Hepatocyte (in vitro differentiated cells): ENCODE measurements around the gene GCLC. TPM values are rescaled to one million over a fixed set of nuclear protein-coding genes. Genes with fewer than 3 reads are reported as not detected.

Experiments used
- DNase-seq: peaks from one replicate; pipeline ENCODE4 v3.0.0-alpha.2; 2016; ENCODE audit warnings: low spot score
- H2AFZ ChIP-seq: fragments of 200-600 bp; sonication (generic); 2 replicates; pipeline ENCODE4 v1.6.0; 2016; ENCODE audit warnings: antibody characterized with exemption, mild to moderate bottlenecking
- H3K27ac ChIP-seq: fragments of 200-600 bp; sonication (generic); 2 replicates; pipeline ENCODE4 v1.5.1; 2016; ENCODE audit warnings: mild to moderate bottlenecking
- H3K27me3 ChIP-seq: fragments of 200-600 bp; sonication (generic); 2 replicates; pipeline ENCODE4 v1.6.1; 2016
- H3K36me3 ChIP-seq: fragments of 200-600 bp; sonication (generic); replicated peaks from 2 replicates; pipeline ENCODE4 v1.5.1; 2016; ENCODE audit warnings: low read depth; ENCODE audit not compliant: insufficient read depth
- H3K4me1 ChIP-seq: fragments of 200-600 bp; sonication (generic); 2 replicates; pipeline ENCODE4 v1.5.1; 2016; ENCODE audit warnings: mild to moderate bottlenecking, moderate library complexity; ENCODE audit not compliant: insufficient read depth
- H3K4me2 ChIP-seq: fragments of 200-600 bp; sonication (generic); 2 replicates; pipeline ENCODE4 v1.6.0; 2016
- H3K4me3 ChIP-seq: fragments of 200-600 bp; sonication (generic); 2 replicates; pipeline ENCODE4 v1.5.1; 2016; ENCODE audit warnings: mild to moderate bottlenecking
- H3K79me2 ChIP-seq: fragments of 200-600 bp; sonication (generic); 2 replicates; pipeline ENCODE4 v1.6.0; 2017; ENCODE audit warnings: mild to moderate bottlenecking
- H3K9me2 ChIP-seq: fragments of 200-600 bp; sonication (generic); replicated peaks from 2 replicates; pipeline ENCODE4 v1.6.0; 2017; ENCODE audit warnings: mild to moderate bottlenecking; ENCODE audit not compliant: insufficient read depth
- H3K9me3 ChIP-seq: fragments of 200-600 bp; sonication (generic); 2 replicates; pipeline ENCODE4 v1.5.1; 2016; ENCODE audit warnings: low read depth, mild to moderate bottlenecking
- H4K20me1 ChIP-seq: fragments of 200-600 bp; sonication (generic); 2 replicates; pipeline ENCODE4 v1.6.0; 2016; ENCODE audit warnings: mild to moderate bottlenecking; ENCODE audit not compliant: insufficient read depth, poor library complexity, severe bottlenecking
- CTCF ChIP-seq: fragments of 200-600 bp; sonication (generic); IDR thresholded peaks from 2 replicates; pipeline ENCODE4 v1.5.1; 2016; ENCODE audit warnings: antibody characterized with exemption, mild to moderate bottlenecking; ENCODE audit not compliant: poor library complexity
- EZH2 ChIP-seq: fragments of 200-600 bp; sonication (generic); IDR thresholded peaks from 2 replicates; pipeline ENCODE4 v1.6.1; 2016; ENCODE audit warnings: antibody characterized with exemption, mild to moderate bottlenecking, borderline replicate concordance
- EZH2phosphoT487 ChIP-seq: fragments of 200-600 bp; sonication (generic); IDR thresholded peaks from one replicate; pipeline ENCODE4 v1.6.1; 2018; ENCODE audit warnings: antibody characterized with exemption, mild to moderate bottlenecking, low read depth, moderate library complexity; ENCODE audit not compliant: unreplicated experiment, severe bottlenecking
- WGBS: methylation state at CpG from one replicate; pipeline ENCODE4 v1.1.6; 2016; ENCODE audit warnings: low lambda C conversion rate; ENCODE audit errors: missing lambda C conversion rate; 5-methylcytosine and 5-hydroxymethylcytosine counted together
- polyA plus RNA-seq: library from polyadenylated mRNA; unstranded; fragments of >200 nt; fragmentation: Nextera tagmentation; extraction: Ambion mirVana; gene quantifications from 2 replicates; pipeline ENCODE4 v1.2.1, GENCODE V29; 2016
- total RNA-seq: library from RNA; depleted of rRNA; stranded (reverse); fragments of >200 nt; gene quantifications from 2 replicates; pipeline ENCODE4 v1.2.3, GENCODE V29; 2014

GCLC gene
- total and polyA plus RNA-seq, 2 experiments from 2014 or later, result 21.9 to 52.6 TPM

GRCh38 chr6:53479871-53480270 lies 65.0 kb downstream of the GCLC start:
- Histone ChIP-seq H2AFZ (no peak overlapping the region), H3K9me2 (no peaks in the 10 kb centered on the region), H3K36me3 (no peaks in the 10 kb centered on the region), H4K20me1 (no peaks in the 10 kb centered on the region), H3K4me2 (no peak overlapping the region), H3K27ac (no peak overlapping the region), H3K4me1 (peaks cover 7% of the 10 kb centered on the region), H3K27me3 (no peaks in the 10 kb centered on the region), H3K9me3 (no peaks in the 10 kb centered on the region), H3K79me2 (no peaks in the 10 kb centered on the region), H3K4me3 (no peak overlapping the region)
- TF ChIP-seq CTCF, result no peak
- TF ChIP-seq EZH2phosphoT487, result no peak
- no peak for TF ChIP-seq EZH2
- no peak for DNase-seq
- WGBS, result 65% methylated on average over 1 of the region's 1 CpG

- Histone ChIP-seq H3K36me3 (no peaks in the 10 kb centered on the region), H3K4me3 (no peak overlapping the region), H3K9me2 (no peaks in the 10 kb centered on the region), H2AFZ (no peak overlapping the region), H4K20me1 (no peaks in the 10 kb centered on the region), H3K27me3 (no peaks in the 10 kb centered on the region), H3K79me2 (no peaks in the 10 kb centered on the region), H3K4me1 (no peaks in the 10 kb centered on the region), H3K4me2 (no peak overlapping the region), H3K27ac (no peak overlapping the region), H3K9me3 (no peaks in the 10 kb centered on the region)
- no peak for TF ChIP-seq CTCF
- no peak for TF ChIP-seq EZH2
- no peak for TF ChIP-seq EZH2phosphoT487
- 94% methylated on average over 1 of the region's 1 CpG for WGBS
- DNase-seq, result no peak
Measured at GRCh38 chr6:53476964-53477363, 67.9 kb downstream of the GCLC start.

- Histone ChIP-seq H4K20me1 (no peaks in the 10 kb centered on the region), H3K79me2 (no peaks in the 10 kb centered on the region), H3K4me2 (no peak overlapping the region), H3K9me3 (no peaks in the 10 kb centered on the region), H2AFZ (no peak overlapping the region), H3K9me2 (no peaks in the 10 kb centered on the region), H3K4me1 (no peaks in the 10 kb centered on the region), H3K27me3 (no peaks in the 10 kb centered on the region), H3K36me3 (no peaks in the 10 kb centered on the region), H3K27ac (no peak overlapping the region), H3K4me3 (no peak overlapping the region)
- TF ChIP-seq EZH2, result no peak
- no peak for TF ChIP-seq CTCF
- no peak for TF ChIP-seq EZH2phosphoT487
- no peak for DNase-seq
- 95% methylated on average over 2 of the region's 2 CpGs for WGBS
Measured at GRCh38 chr6:53474010-53474409, 70.9 kb downstream of the GCLC start.

GRCh38 chr6:53469163-53469562 lies 75.7 kb downstream of the GCLC start:
- H3K79me2 ChIP-seq, result no peaks in the 10 kb centered on the region
- no peak overlapping the region for H3K4me3 ChIP-seq
- no peaks in the 10 kb centered on the region for H4K20me1 ChIP-seq
- H3K36me3 ChIP-seq, result no peaks in the 10 kb centered on the region
- whole genome bisulfite sequencing, result 98% methylated on average over 1 of the region's 1 CpG
- H3K9me3 ChIP-seq, result no peaks in the 10 kb centered on the region
- H3K9me2 ChIP-seq, result no peaks in the 10 kb centered on the region
- no peak overlapping the region for H3K4me2 ChIP-seq
- H3K27me3 ChIP-seq, result no peaks in the 10 kb centered on the region
- no peak for DNase-seq
- H3K27ac ChIP-seq, result no peak overlapping the region
- H2AFZ ChIP-seq, result no peak overlapping the region
- TF ChIP-seq EZH2, result no peak
- no peaks in the 10 kb centered on the region for H3K4me1 ChIP-seq
